OCI-LY7 (cell line): ENCODE measurements around the gene MYO18A. TPM values are rescaled to one million over a fixed set of nuclear protein-coding genes. Genes with fewer than 3 reads are reported as not detected.

Experiments used
- BruUV-seq: library from RNA; stranded (reverse); fragments of 400-500 nt; replicated peaks from 2 replicates; lab custom pipeline; 2021; lab: Mats Ljungman, UMichigan
- CTCF ChIA-PET: fragments of 300-600 bp; sonication (Branson Sonifier 250); formaldehyde crosslinking; loops from one replicate; lab custom pipeline; 2022; ENCODE audit warnings: antibody characterized with exemption; ENCODE audit not compliant: unreplicated experiment; lab: Charles Lee
- POLR2A ChIA-PET: fragments of 300-600 bp; sonication (Branson Sonifier 250); formaldehyde crosslinking; loops from one replicate; lab custom pipeline; 2022; ENCODE audit warnings: antibody characterized with exemption; lab: Charles Lee
- DNase-seq: peaks from one replicate; pipeline ENCODE4 v3.0.0-alpha.2; 2015; ENCODE audit warnings: low spot score
- H2AFZ ChIP-seq: fragments of 200-600 bp; sonication (generic), shearing (Covaris generic); 2 replicates; pipeline ENCODE4 v1.6.1; 2014; ENCODE audit warnings: mild to moderate bottlenecking, antibody characterized with exemption, low read length, moderate library complexity
- H3K27ac ChIP-seq: fragments of 200-600 bp; sonication (generic); 2 replicates; pipeline ENCODE4 v1.5.1; 2014; ENCODE audit warnings: mixed run types, low read depth, mild to moderate bottlenecking, moderate library complexity, low read length, inconsistent platforms; ENCODE audit not compliant: poor library complexity, severe bottlenecking
- H3K36me3 ChIP-seq: fragments of 200-600 bp; sonication (generic); 2 replicates; pipeline ENCODE4 v1.6.1; 2014; ENCODE audit warnings: mild to moderate bottlenecking, antibody characterized with exemption, low read length, moderate library complexity, mixed read lengths; ENCODE audit not compliant: insufficient read depth
- H3K4me1 ChIP-seq: fragments of 200-600 bp; sonication (generic); 2 replicates; pipeline ENCODE4 v1.5.1; 2014; ENCODE audit warnings: mild to moderate bottlenecking, low read length; ENCODE audit not compliant: insufficient read depth, poor library complexity, severe bottlenecking
- H3K4me2 ChIP-seq: fragments of 200-600 bp; sonication (generic); 2 replicates; pipeline ENCODE4 v1.6.1; 2014; ENCODE audit warnings: mild to moderate bottlenecking, low read length
- H3K4me3 ChIP-seq: fragments of 200-600 bp; sonication (generic); 2 replicates; pipeline ENCODE4 v1.5.1; 2014; ENCODE audit warnings: mild to moderate bottlenecking, low read depth, low read length; ENCODE audit not compliant: poor library complexity, severe bottlenecking
- H3K79me2 ChIP-seq: fragments of 200-600 bp; sonication (generic); 2 replicates; pipeline ENCODE4 v1.6.1; 2016; ENCODE audit warnings: low read depth, mild to moderate bottlenecking, low read length, moderate library complexity, mixed read lengths; ENCODE audit not compliant: insufficient read depth
- H3K9me2 ChIP-seq: fragments of 200-600 bp; sonication (generic); 2 replicates; pipeline ENCODE4 v1.6.1; 2016; ENCODE audit warnings: mild to moderate bottlenecking, low read length, mixed read lengths; ENCODE audit not compliant: insufficient read depth
- H3K9me3 ChIP-seq: fragments of 200-600 bp; sonication (generic); 2 replicates; pipeline ENCODE4 v1.6.1; 2014; ENCODE audit warnings: mild to moderate bottlenecking, mixed run types, low read length, mixed read lengths
- H4K20me1 ChIP-seq: fragments of 200-600 bp; sonication (generic); 2 replicates; pipeline ENCODE4 v1.6.1; 2014; ENCODE audit warnings: mild to moderate bottlenecking, antibody characterized with exemption, low read length, moderate library complexity, mixed read lengths; ENCODE audit not compliant: insufficient read depth
- CTCF ChIP-seq: fragments of 200-600 bp; sonication (generic); conservative IDR thresholded peaks from 2 replicates; pipeline ENCODE4 v1.5.1; 2014; ENCODE audit warnings: mild to moderate bottlenecking, antibody characterized with exemption, low read length, moderate library complexity, mixed read lengths
- EZH2phosphoT487 ChIP-seq: fragments of 200-600 bp; sonication (generic); IDR thresholded peaks from 2 replicates; pipeline ENCODE4 v1.6.1; 2018; ENCODE audit warnings: low read depth, borderline replicate concordance, mild to moderate bottlenecking, mixed run types, antibody characterized with exemption, low read length, moderate library complexity, mixed read lengths
- intact Hi-C: fragments of 100-400 bp; cut with micrococcal nuclease; formaldehyde crosslinking; loops from one replicate; pipeline ENCODE4 v1.10.0; 2022; ENCODE audit not compliant: unreplicated experiment
- total RNA-seq, 2 experiments: library from RNA; depleted of rRNA in 1 of 2; stranded (reverse); fragments of >200 nt in 1 of 2; shearing (Covaris generic) in 1 of 2; gene quantifications; 2 replicates each; pipeline ENCODE4 v1.2.3, GENCODE V29; 2014 to 2022

MYO18A gene
- total RNA-seq, 2 experiments from 2014 or later = 124 to 128 TPM

DNA sequence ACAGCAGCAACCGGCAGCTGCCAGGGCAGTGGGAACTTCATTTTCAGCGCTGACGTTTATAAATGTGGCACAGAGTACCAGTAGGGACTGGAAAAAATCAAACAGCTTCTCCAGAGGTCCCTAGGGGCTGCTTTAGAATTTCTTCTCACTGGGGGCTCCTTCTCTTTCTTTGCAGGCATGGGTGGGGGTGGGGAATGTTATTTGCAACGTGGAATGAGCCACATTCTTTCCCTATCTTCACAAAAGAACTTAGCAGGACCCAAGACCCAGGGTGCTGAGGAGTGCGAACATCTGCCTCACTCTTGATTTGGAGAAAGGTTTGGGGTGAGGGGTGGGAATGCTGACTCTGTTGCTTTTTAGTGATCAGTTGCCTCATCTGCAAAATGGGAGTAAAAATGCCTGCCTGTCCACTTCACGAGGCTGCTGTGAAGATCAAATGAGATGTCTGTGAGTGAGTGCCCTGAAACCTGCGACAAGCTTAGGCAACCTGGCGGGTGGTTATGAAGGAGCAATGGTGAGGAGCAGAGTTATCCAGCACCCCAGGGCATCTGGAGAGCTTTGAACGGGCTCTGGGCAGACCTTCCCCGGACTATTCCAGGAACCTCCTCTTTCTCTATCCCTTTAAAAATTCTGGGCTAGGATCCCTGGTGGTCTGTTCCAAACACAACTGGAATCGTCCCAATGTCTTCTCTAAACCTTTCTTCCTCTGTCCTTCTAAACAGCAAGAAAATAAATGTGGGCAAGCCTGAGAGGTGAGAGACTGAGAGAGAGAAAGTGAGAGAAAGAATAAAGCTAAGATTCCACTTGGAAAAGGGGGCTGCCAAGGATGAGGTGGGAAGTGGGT is 148.0 kb downstream of the MYO18A start:
- ChIA-PET POLR2A (interaction anchor here (0.5 kb wide), 1 partner anchor 307 kb away, joined by 4 read pairs; no protein-coding TSS in a partner anchor), CTCF (no interaction called here)
- no peaks in the 10 kb centered on the region for H3K9me2 ChIP-seq
- no peaks in the 10 kb centered on the region for H3K36me3 ChIP-seq
- H3K9me3 ChIP-seq = peaks cover 4% of the 10 kb centered on the region; the same call in 1 of the 2 replicates
- no peaks in the 10 kb centered on the region for H3K4me1 ChIP-seq
- intact Hi-C loops = no loop called here
- H3K4me2 ChIP-seq = no peak overlapping the region
- H4K20me1 ChIP-seq = no peaks in the 10 kb centered on the region
- no TSS peak for BruUV-seq
- H3K79me2 ChIP-seq = no peaks in the 10 kb centered on the region
- no peak for TF ChIP-seq EZH2phosphoT487
- no peak for TF ChIP-seq CTCF
- no peak overlapping the region for H2AFZ ChIP-seq
- no peak for DNase-seq
- H3K4me3 ChIP-seq = no peak overlapping the region
- no peak overlapping the region for H3K27ac ChIP-seq

- TF ChIP-seq CTCF = no peak
- TF ChIP-seq EZH2phosphoT487 = no peak
- no peak for DNase-seq
- no peaks in the 10 kb centered on the region for H3K79me2 ChIP-seq
- H3K27ac ChIP-seq = no peak overlapping the region
- BruUV-seq = no TSS peak
- CTCF ChIA-PET = no interaction called here
- intact Hi-C loops = no loop called here
- no peaks in the 10 kb centered on the region for H4K20me1 ChIP-seq
- no peak overlapping the region for H2AFZ ChIP-seq
- H3K4me1 ChIP-seq = no peaks in the 10 kb centered on the region
- no peak overlapping the region for H3K4me2 ChIP-seq
- H3K9me3 ChIP-seq = peaks cover 4% of the 10 kb centered on the region; the same call in 1 of the 2 replicates
- no peaks in the 10 kb centered on the region for H3K36me3 ChIP-seq
- H3K9me2 ChIP-seq = no peaks in the 10 kb centered on the region
- POLR2A ChIA-PET = no interaction called here
- H3K4me3 ChIP-seq = no peak overlapping the region
Measured at GRCh38 chr17:29031488-29031887, 148.7 kb downstream of the MYO18A start.
